IPS DF 4.7 (cell line): Measurements from ENCODE around the gene ZFR.
"Not testable (repeated sequence)": the region's sequence is repeated elsewhere in the genome, so short reads cannot be mapped to it uniquely, and the experiment has no call there.

Source experiments
- DNase-seq: peaks from one replicate; pipeline ENCODE4 v3.0.0-alpha.2; 2013; ENCODE audit warnings: low spot score; ENCODE audit errors: extremely low read depth

The ZFR gene

GRCh38 chr5:32323741-32324140 lies 120.8 kb downstream of the ZFR start:
- no peak for DNase-seq

GRCh38 chr5:32322882-32323281 lies 121.7 kb downstream of the ZFR start:
- no peak for DNase-seq

- not testable (repeated sequence) for DNase-seq
Observed at GRCh38 chr5:32321787-32322186, 122.8 kb downstream of the ZFR start.

- no peak for DNase-seq
Observed at GRCh38 chr5:32320576-32320975, 124.0 kb downstream of the ZFR start.

GRCh38 chr5:32319926-32320543 lies 124.5 kb downstream of the ZFR start:
- DNase-seq = no peak

- no peak for DNase-seq
Observed at GRCh38 chr5:32319392-32319791, 125.1 kb downstream of the ZFR start.

GRCh38 chr5:32317041-32317440 lies 127.5 kb downstream of the ZFR start:
- no peak for DNase-seq

- DNase-seq = no peak
Observed at GRCh38 chr5:32315221-32316014, 129.1 kb downstream of the ZFR start.

- no peak for DNase-seq
Observed at GRCh38 chr5:32314658-32315057, 129.9 kb downstream of the ZFR start.

- DNase-seq = not testable (repeated sequence)
Observed at GRCh38 chr5:32314152-32314488, 130.4 kb downstream of the ZFR start.

- DNase-seq = peak; percentile 98
Observed at GRCh38 chr5:32312595-32313332, 131.8 kb downstream of the ZFR start, which contains the start of gene MTMR12. TSS of gene MTMR12 (minus strand) at chr5:32312939. CDS start at chr5:32312838, 101 bp downstream.

GRCh38 chr5:32312197-32312594 lies 132.3 kb downstream of the ZFR start:
- DNase-seq = no peak

GRCh38 chr5:32311404-32312196 lies 132.9 kb downstream of the ZFR start:
- DNase-seq = no peak

GRCh38 chr5:32309761-32310160 lies 134.8 kb downstream of the ZFR start:
- DNase-seq = no peak

- no peak for DNase-seq
Observed at GRCh38 chr5:32308946-32309345, 135.6 kb downstream of the ZFR start.

- no peak for DNase-seq
Observed at GRCh38 chr5:32307769-32308194, 136.8 kb downstream of the ZFR start.

- DNase-seq = no peak
Observed at GRCh38 chr5:32304622-32305021, 139.9 kb downstream of the ZFR start.
